Endothelial cell of umbilical vein (primary cell): ENCODE data around the gene KCNQ1OT1.

Experiments
- EZH2 ChIP-seq: IDR thresholded peaks from 2 replicates; pipeline ENCODE4 v1.6.1; 2012; ENCODE audit warnings: borderline replicate concordance, low read depth, mild to moderate bottlenecking, moderate library complexity, low read length, inconsistent platforms; ENCODE audit not compliant: severe bottlenecking
- FOS ChIP-seq: IDR thresholded peaks from 2 replicates; pipeline ENCODE4 v1.6.1; 2011; ENCODE audit warnings: mild to moderate bottlenecking, low read length, moderate library complexity, borderline replicate concordance; ENCODE audit not compliant: insufficient read depth
- GATA2 ChIP-seq: IDR thresholded peaks from 2 replicates; pipeline ENCODE4 v1.7.0; 2011; ENCODE audit warnings: low read depth, mild to moderate bottlenecking, moderate library complexity, mixed read lengths, low read length; ENCODE audit not compliant: insufficient read length, insufficient read depth
- MAX ChIP-seq: IDR thresholded peaks from 2 replicates; pipeline ENCODE4 v1.6.1; 2011; ENCODE audit not compliant: insufficient read depth, insufficient read length
- MYC ChIP-seq: IDR thresholded peaks from one replicate; pipeline ENCODE4 v1.6.1; 2011; ENCODE audit warnings: mild to moderate bottlenecking, low read depth, low read length
- POLR2A ChIP-seq: IDR thresholded peaks from 2 replicates; pipeline ENCODE4 v1.6.1; 2012; ENCODE audit warnings: low read depth, mild to moderate bottlenecking, control low read depth, low read length
- POLR2AphosphoS5 ChIP-seq: IDR thresholded peaks from 2 replicates; pipeline ENCODE4 v1.6.1; 2012; ENCODE audit warnings: low read depth, mild to moderate bottlenecking, control low read depth, low read length, moderate library complexity; ENCODE audit not compliant: insufficient read depth
- TF ChIP-seq, protein P1 (sequence below), 2 donors: IDR thresholded peaks; 1 replicate in 1 of 2; 2 replicates in 1 of 2; pipeline ENCODE4 v1.5.1; 2011; ENCODE audit warnings: low read length in 2 of 2, mild to moderate bottlenecking in 2 of 2, moderate library complexity in 2 of 2, control low read depth in 1 of 2, inconsistent platforms in 1 of 2, low read depth in 1 of 2; ENCODE audit not compliant: insufficient read depth in 1 of 2; ENCODE audit errors: extremely low read depth in 1 of 2

- TF ChIP-seq POLR2AphosphoS5: no peak
- TF ChIP-seq, protein P1, sequence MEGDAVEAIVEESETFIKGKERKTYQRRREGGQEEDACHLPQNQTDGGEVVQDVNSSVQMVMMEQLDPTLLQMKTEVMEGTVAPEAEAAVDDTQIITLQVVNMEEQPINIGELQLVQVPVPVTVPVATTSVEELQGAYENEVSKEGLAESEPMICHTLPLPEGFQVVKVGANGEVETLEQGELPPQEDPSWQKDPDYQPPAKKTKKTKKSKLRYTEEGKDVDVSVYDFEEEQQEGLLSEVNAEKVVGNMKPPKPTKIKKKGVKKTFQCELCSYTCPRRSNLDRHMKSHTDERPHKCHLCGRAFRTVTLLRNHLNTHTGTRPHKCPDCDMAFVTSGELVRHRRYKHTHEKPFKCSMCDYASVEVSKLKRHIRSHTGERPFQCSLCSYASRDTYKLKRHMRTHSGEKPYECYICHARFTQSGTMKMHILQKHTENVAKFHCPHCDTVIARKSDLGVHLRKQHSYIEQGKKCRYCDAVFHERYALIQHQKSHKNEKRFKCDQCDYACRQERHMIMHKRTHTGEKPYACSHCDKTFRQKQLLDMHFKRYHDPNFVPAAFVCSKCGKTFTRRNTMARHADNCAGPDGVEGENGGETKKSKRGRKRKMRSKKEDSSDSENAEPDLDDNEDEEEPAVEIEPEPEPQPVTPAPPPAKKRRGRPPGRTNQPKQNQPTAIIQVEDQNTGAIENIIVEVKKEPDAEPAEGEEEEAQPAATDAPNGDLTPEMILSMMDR (IDR thresholded peaks at IDR 0.05; ENCODE audit: extremely low read depth in 1 of 2, insufficient read depth in 1 of 2, low read depth in 1 of 2, low read length in 2 of 2): no peak
- TF ChIP-seq POLR2A: no peak
- TF ChIP-seq FOS: no peak
- no peak for TF ChIP-seq MAX
- TF ChIP-seq EZH2: no peak
- TF ChIP-seq MYC: no peak
- TF ChIP-seq GATA2: no peak
Measured at GRCh38 chr11:2721210-2721916, 21.6 kb upstream of the KCNQ1OT1 start.
